ENCODE results near the gene BCL11A.

BCL11A gene

GRCh38 chr2:60412620-60413019, 140.8 kb downstream of the BCL11A start:
- H2AFZ ChIP-seq (ENCODE audit: low read depth, low read length, severe bottlenecking), result no peak overlapping the region
- no peaks in the 10 kb centered on the region for H3K9me2 ChIP-seq (replicated peaks; ENCODE audit: insufficient read depth, low read length)
- no peaks in the 10 kb centered on the region for H3F3A ChIP-seq (ENCODE audit: insufficient read depth)
- H3K9ac ChIP-seq (ENCODE audit: low read length), result no peak overlapping the region
- TF ChIP-seq EZH2phosphoT487 (conservative IDR thresholded peaks at IDR 0.05; ENCODE audit: low read length) (no peak), CTCF (IDR thresholded peaks at IDR 0.05; ENCODE audit: insufficient read depth, low read length, poor library complexity, severe bottlenecking) (no peak)
- no peaks in the 10 kb centered on the region for H3K9me3 ChIP-seq (ENCODE audit: insufficient read depth, low read length)
- no peaks in the 10 kb centered on the region for H3K36me3 ChIP-seq (ENCODE audit: low read length)
- no peak overlapping the region for H3K4me2 ChIP-seq (ENCODE audit: low read depth, low read length, poor library complexity, severe bottlenecking)
- no peak overlapping the region for H3K4me3 ChIP-seq (ENCODE audit: insufficient read depth, low read length, poor library complexity, severe bottlenecking)
- H3K27ac ChIP-seq (ENCODE audit: low read depth, low read length), result no peak overlapping the region
- H4K20me1 ChIP-seq (ENCODE audit: low read depth, low read length), result no peaks in the 10 kb centered on the region
- no peaks in the 10 kb centered on the region for H3K27me3 ChIP-seq (ENCODE audit: low read length)
- H3K79me2 ChIP-seq (ENCODE audit: insufficient read depth, low read length), result no peaks in the 10 kb centered on the region

GRCh38 chr2:60412027-60412426, 141.4 kb downstream of the BCL11A start:
- Histone ChIP-seq H3F3A (ENCODE audit: insufficient read depth) (no peaks in the 10 kb centered on the region), H3K9me3 (ENCODE audit: insufficient read depth, low read length) (no peaks in the 10 kb centered on the region), H2AFZ (ENCODE audit: low read depth, low read length, severe bottlenecking) (no peak overlapping the region), H3K9me2 (replicated peaks; ENCODE audit: insufficient read depth, low read length) (no peaks in the 10 kb centered on the region), H3K9ac (ENCODE audit: low read length) (no peak overlapping the region), H3K4me2 (ENCODE audit: low read depth, low read length, poor library complexity, severe bottlenecking) (no peak overlapping the region), H3K36me3 (ENCODE audit: low read length) (no peaks in the 10 kb centered on the region), H3K4me3 (ENCODE audit: insufficient read depth, low read length, poor library complexity, severe bottlenecking) (no peak overlapping the region), H4K20me1 (ENCODE audit: low read depth, low read length) (no peaks in the 10 kb centered on the region), H3K79me2 (ENCODE audit: insufficient read depth, low read length) (no peaks in the 10 kb centered on the region), H3K27me3 (ENCODE audit: low read length) (no peaks in the 10 kb centered on the region), H3K27ac (ENCODE audit: low read depth, low read length) (no peak overlapping the region)
- TF ChIP-seq EZH2phosphoT487 (conservative IDR thresholded peaks at IDR 0.05; ENCODE audit: low read length) (no peak), CTCF (IDR thresholded peaks at IDR 0.05; ENCODE audit: insufficient read depth, low read length, poor library complexity, severe bottlenecking) (no peak)

- H3K9me3 ChIP-seq (ENCODE audit: insufficient read depth, low read length), result no peaks in the 10 kb centered on the region
- H3K36me3 ChIP-seq (ENCODE audit: low read length), result no peaks in the 10 kb centered on the region
- H3K9me2 ChIP-seq (replicated peaks; ENCODE audit: insufficient read depth, low read length), result no peaks in the 10 kb centered on the region
- H3K27ac ChIP-seq (ENCODE audit: low read depth, low read length), result no peak overlapping the region
- no peaks in the 10 kb centered on the region for H3K79me2 ChIP-seq (ENCODE audit: insufficient read depth, low read length)
- H2AFZ ChIP-seq (ENCODE audit: low read depth, low read length, severe bottlenecking), result peak overlapping the region; percentile 38
- H3K4me2 ChIP-seq (ENCODE audit: low read depth, low read length, poor library complexity, severe bottlenecking), result no peak overlapping the region
- TF ChIP-seq EZH2phosphoT487 (conservative IDR thresholded peaks at IDR 0.05; ENCODE audit: low read length) (no peak), CTCF (IDR thresholded peaks at IDR 0.05; ENCODE audit: insufficient read depth, low read length, poor library complexity, severe bottlenecking) (no peak)
- H3K4me3 ChIP-seq (ENCODE audit: insufficient read depth, low read length, poor library complexity, severe bottlenecking), result no peak overlapping the region
- no peak overlapping the region for H3K9ac ChIP-seq (ENCODE audit: low read length)
- H3K27me3 ChIP-seq (ENCODE audit: low read length), result no peaks in the 10 kb centered on the region
- no peaks in the 10 kb centered on the region for H4K20me1 ChIP-seq (ENCODE audit: low read depth, low read length)
- no peaks in the 10 kb centered on the region for H3F3A ChIP-seq (ENCODE audit: insufficient read depth)
Measured at GRCh38 chr2:60411295-60411694, 142.2 kb downstream of the BCL11A start.

All from SU-DHL-6 (cell line).